ENCODE measurements around the gene EPB41L4A.
"Not testable (repeated sequence)": the region's sequence is repeated elsewhere in the genome, so short reads cannot be mapped to it uniquely, and the experiment has no call there.

The EPB41L4A gene

GRCh38 chr5:112366987-112367386 is 52.1 kb downstream of the EPB41L4A start:
- TF ChIP-seq POLR2AphosphoS5 (IDR thresholded peaks at IDR 0.05; ENCODE audit: low read depth) (no peak), SPI1 (IDR thresholded peaks at IDR 0.05; ENCODE audit: borderline replicate concordance, low read depth) (no peak), GABPA (IDR thresholded peaks at IDR 0.05; ENCODE audit: low read depth) (no peak), CTCF (IDR thresholded peaks at IDR 0.05; ENCODE audit: insufficient read depth, low read length) (no peak)
- TF ChIP-seq, protein P1, sequence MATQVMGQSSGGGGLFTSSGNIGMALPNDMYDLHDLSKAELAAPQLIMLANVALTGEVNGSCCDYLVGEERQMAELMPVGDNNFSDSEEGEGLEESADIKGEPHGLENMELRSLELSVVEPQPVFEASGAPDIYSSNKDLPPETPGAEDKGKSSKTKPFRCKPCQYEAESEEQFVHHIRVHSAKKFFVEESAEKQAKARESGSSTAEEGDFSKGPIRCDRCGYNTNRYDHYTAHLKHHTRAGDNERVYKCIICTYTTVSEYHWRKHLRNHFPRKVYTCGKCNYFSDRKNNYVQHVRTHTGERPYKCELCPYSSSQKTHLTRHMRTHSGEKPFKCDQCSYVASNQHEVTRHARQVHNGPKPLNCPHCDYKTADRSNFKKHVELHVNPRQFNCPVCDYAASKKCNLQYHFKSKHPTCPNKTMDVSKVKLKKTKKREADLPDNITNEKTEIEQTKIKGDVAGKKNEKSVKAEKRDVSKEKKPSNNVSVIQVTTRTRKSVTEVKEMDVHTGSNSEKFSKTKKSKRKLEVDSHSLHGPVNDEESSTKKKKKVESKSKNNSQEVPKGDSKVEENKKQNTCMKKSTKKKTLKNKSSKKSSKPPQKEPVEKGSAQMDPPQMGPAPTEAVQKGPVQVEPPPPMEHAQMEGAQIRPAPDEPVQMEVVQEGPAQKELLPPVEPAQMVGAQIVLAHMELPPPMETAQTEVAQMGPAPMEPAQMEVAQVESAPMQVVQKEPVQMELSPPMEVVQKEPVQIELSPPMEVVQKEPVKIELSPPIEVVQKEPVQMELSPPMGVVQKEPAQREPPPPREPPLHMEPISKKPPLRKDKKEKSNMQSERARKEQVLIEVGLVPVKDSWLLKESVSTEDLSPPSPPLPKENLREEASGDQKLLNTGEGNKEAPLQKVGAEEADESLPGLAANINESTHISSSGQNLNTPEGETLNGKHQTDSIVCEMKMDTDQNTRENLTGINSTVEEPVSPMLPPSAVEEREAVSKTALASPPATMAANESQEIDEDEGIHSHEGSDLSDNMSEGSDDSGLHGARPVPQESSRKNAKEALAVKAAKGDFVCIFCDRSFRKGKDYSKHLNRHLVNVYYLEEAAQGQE (IDR thresholded peaks at IDR 0.05; ENCODE audit: insufficient replicate concordance, low read depth), result no peak
- DNase-seq (ENCODE audit: low read depth in 1 of 2, low spot score in 1 of 2), result no peak
- H3K4me3 ChIP-seq (replicated peaks; ENCODE audit: insufficient read depth, low read length), result no peak overlapping the region
- H3K27me3 ChIP-seq (ENCODE audit: insufficient read depth, poor library complexity, severe bottlenecking), result no peaks in the 10 kb centered on the region
- no peak overlapping the region for H3K27ac ChIP-seq (replicated peaks)

GRCh38 chr5:112360740-112361139 is 58.3 kb downstream of the EPB41L4A start:
- H3K27ac ChIP-seq (replicated peaks); DNase-seq (ENCODE audit: low read depth in 1 of 2, low spot score in 1 of 2); H3K4me3 ChIP-seq (replicated peaks; ENCODE audit: insufficient read depth, low read length); H3K27me3 ChIP-seq (ENCODE audit: insufficient read depth, poor library complexity, severe bottlenecking): not testable (repeated sequence)

DNA sequence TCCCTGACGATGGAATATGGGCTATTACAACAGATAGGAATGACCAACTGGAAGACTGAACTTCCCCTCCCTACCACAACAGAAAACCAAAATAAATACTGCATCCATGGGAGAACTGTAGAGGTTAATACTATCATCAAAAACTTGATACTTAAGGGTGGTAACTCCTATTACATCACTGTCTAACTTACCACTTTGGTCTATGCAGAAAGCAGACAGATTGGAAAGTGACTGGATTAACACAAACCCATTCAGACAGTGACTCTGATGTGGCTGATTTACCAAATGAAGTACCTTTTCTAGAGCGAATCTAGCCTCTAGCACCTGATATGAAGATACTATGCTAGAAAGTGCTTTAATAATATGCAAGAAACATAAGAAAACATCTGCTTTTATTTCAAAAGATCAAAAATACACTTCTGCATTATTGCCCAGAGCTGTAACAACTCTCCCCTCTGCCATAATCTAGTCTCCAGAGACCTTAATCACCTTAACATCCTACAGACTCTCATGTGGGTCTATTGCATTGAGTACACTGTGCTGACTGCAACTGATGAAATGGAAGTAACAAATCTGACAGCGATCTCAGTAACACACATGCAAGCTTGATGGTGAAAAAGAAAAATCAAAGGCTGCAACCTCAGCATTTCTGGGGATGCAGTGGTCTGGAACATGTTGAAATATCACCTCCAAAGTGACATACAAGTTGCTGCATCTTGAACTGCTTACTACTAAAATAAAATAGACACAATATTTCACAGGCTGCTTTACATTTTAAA is 62.7 kb downstream of the EPB41L4A start:
- DNase-seq (ENCODE audit: low read depth in 1 of 2, low spot score in 1 of 2), result no peak
- H3K27ac ChIP-seq (replicated peaks), result no peak overlapping the region
- TF ChIP-seq SPI1 (IDR thresholded peaks at IDR 0.05; ENCODE audit: borderline replicate concordance, low read depth) (no peak), POLR2AphosphoS5 (IDR thresholded peaks at IDR 0.05; ENCODE audit: low read depth) (no peak), GABPA (IDR thresholded peaks at IDR 0.05; ENCODE audit: low read depth) (no peak)
- no peaks in the 10 kb centered on the region for H3K27me3 ChIP-seq (ENCODE audit: insufficient read depth, poor library complexity, severe bottlenecking)
- no peak overlapping the region for H3K4me3 ChIP-seq (replicated peaks; ENCODE audit: insufficient read depth, low read length)

DNA sequence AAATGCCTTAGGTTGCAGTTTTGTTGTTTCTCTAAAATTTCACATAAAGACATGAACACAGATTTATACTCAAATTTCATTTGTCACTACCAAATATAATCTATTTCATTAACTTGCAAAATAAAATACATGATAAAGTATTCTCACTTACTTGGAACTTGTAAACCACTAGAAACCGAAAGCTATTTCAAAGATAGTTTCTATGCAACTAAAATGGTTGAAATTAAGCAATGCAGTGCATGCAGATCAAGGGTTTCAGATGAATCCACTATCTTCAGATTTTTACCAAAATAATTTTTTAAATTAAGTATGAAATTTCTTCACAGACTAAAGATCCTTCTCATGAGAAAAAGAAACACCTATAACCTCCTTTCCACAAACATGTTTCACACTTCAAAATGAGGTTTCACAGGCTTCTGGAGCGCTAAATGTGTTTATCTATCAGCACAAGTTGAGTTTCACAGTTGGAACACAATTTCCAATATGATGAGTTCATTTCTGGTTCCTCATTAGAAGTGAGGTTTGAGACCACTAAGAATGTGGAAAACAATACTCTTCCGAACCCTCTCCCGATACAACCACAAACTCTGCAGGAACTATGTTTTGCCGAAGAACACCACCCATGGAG is 63.9 kb downstream of the EPB41L4A start:
- DNase-seq (ENCODE audit: low read depth in 1 of 2, low spot score in 1 of 2), result no peak
- Histone ChIP-seq H3K4me3 (replicated peaks; ENCODE audit: insufficient read depth, low read length) (no peak overlapping the region), H3K27ac (replicated peaks) (no peak overlapping the region), H3K27me3 (ENCODE audit: insufficient read depth, poor library complexity, severe bottlenecking) (no peaks in the 10 kb centered on the region)
- no peak for TF ChIP-seq SPI1 (IDR thresholded peaks at IDR 0.05; ENCODE audit: borderline replicate concordance, low read depth)
- TF ChIP-seq, protein P1 (IDR thresholded peaks at IDR 0.05; ENCODE audit: insufficient replicate concordance, low read depth), result no peak
- no peak for TF ChIP-seq POLR2AphosphoS5 (IDR thresholded peaks at IDR 0.05; ENCODE audit: low read depth)
- TF ChIP-seq GABPA (IDR thresholded peaks at IDR 0.05; ENCODE audit: low read depth), result no peak
- TF ChIP-seq CTCF (IDR thresholded peaks at IDR 0.05; ENCODE audit: insufficient read depth, low read length), result no peak

Data from HL-60 (cell line).